K562 (cell line): Measurements from ENCODE around the gene ZNF800. TPM values are rescaled to one million over a fixed set of nuclear protein-coding genes. Genes with fewer than 3 reads are reported as not detected.

ENCODE experiments used
- ARID2 ChIP-seq: fragments of 450-650 bp; IDR thresholded peaks from 2 replicates; pipeline ENCODE4 v1.6.1; 2017; ENCODE audit warnings: antibody characterized with exemption, mild to moderate bottlenecking
- ATF3 ChIP-seq, 2 experiments: fragments of 450-650 bp in 1 of 2; sonication (generic) in 1 of 2; formaldehyde crosslinking in 1 of 2; IDR thresholded peaks in 1 of 2; conservative IDR thresholded peaks in 1 of 2; 2 replicates each; pipeline versions ENCODE4 v1.6.1 to v1.8.1; 2016 to 2023; ENCODE audit warnings: mild to moderate bottlenecking in 2 of 2, moderate library complexity in 2 of 2, inconsistent platforms in 1 of 2, missing genetic modification reagents in 1 of 2
- BHLHE40 ChIP-seq: IDR thresholded peaks from 2 replicates; pipeline ENCODE4 v1.6.1; 2011; ENCODE audit warnings: low read length, improper control_type of control experiment
- CBX1 ChIP-seq: sonication (generic); IDR thresholded peaks from 2 replicates; pipeline ENCODE4 v1.6.1; 2016; ENCODE audit warnings: antibody characterized with exemption, low read depth, mild to moderate bottlenecking
- CBX2 ChIP-seq: fragments of 200-600 bp; sonication (generic); IDR thresholded peaks from one replicate; pipeline ENCODE4 v1.6.1; 2012; ENCODE audit warnings: mild to moderate bottlenecking, low read length, inconsistent platforms; ENCODE audit not compliant: insufficient read depth, poor library complexity, severe bottlenecking
- CCAR2 ChIP-seq: fragments of 200-400 bp; formaldehyde crosslinking; IDR thresholded peaks from 2 replicates; pipeline ENCODE4 v1.6.1; 2017; ENCODE audit warnings: mild to moderate bottlenecking, low read depth, low read length
- CLOCK ChIP-seq: fragments of 250-450 bp; sonication (Bioruptor Pico); IDR thresholded peaks from 2 replicates; pipeline ENCODE4 v1.4.0; 2020; ENCODE audit warnings: mild to moderate bottlenecking, moderate library complexity, borderline replicate concordance
- EZH2 ChIP-seq: IDR thresholded peaks from 2 replicates; pipeline ENCODE4 v1.6.1; 2012; ENCODE audit warnings: low read depth, mild to moderate bottlenecking, inconsistent platforms, low read length, borderline replicate concordance
- HNRNPL ChIP-seq: fragments of 200-400 bp; formaldehyde crosslinking; IDR thresholded peaks from 2 replicates; pipeline ENCODE4 v1.6.1; 2017; ENCODE audit warnings: low read depth, mild to moderate bottlenecking, low read length
- HNRNPUL1 ChIP-seq: fragments of 200-400 bp; formaldehyde crosslinking; IDR thresholded peaks from 2 replicates; pipeline ENCODE4 v1.6.1; 2017; ENCODE audit warnings: low read length
- PKNOX1 ChIP-seq: fragments of 450-650 bp; IDR thresholded peaks from 2 replicates; pipeline ENCODE4 v1.6.1; 2016
- POLR3A ChIP-seq: IDR thresholded peaks from 2 replicates; pipeline ENCODE4 v1.6.1; 2011; ENCODE audit warnings: borderline replicate concordance, mild to moderate bottlenecking, moderate library complexity; ENCODE audit not compliant: insufficient read length, insufficient read depth; ENCODE audit errors: extremely low read depth
- RCOR1 ChIP-seq, 2 experiments: IDR thresholded peaks; 2 replicates each; pipeline ENCODE4 v1.6.1; 2012; ENCODE audit warnings: low read depth in 2 of 2, low read length in 2 of 2, borderline replicate concordance in 1 of 2, improper control_type of control experiment in 1 of 2
- SFPQ ChIP-seq: fragments of 200-400 bp; formaldehyde crosslinking; IDR thresholded peaks from 2 replicates; pipeline ENCODE4 v1.6.1; 2017; ENCODE audit warnings: mild to moderate bottlenecking, low read depth, low read length, moderate library complexity
- STAT5A ChIP-seq: IDR thresholded peaks from 2 replicates; pipeline ENCODE4 v1.6.1; 2012; ENCODE audit warnings: low read length, inconsistent platforms, borderline replicate concordance
- STAT5B ChIP-seq: fragments of 250-450 bp; sonication (Bioruptor Pico); IDR thresholded peaks from 2 replicates; pipeline ENCODE4 v1.8.0; 2021; ENCODE audit warnings: mild to moderate bottlenecking, inconsistent platforms
- TFAM ChIP-seq: fragments of 250-450 bp; sonication (Bioruptor Pico); conservative IDR thresholded peaks from 2 replicates; pipeline ENCODE4 v1.5.0; 2021; ENCODE audit warnings: mild to moderate bottlenecking, moderate library complexity
- ZBTB7A ChIP-seq: IDR thresholded peaks from 2 replicates; pipeline ENCODE4 v1.6.1; 2011; ENCODE audit warnings: low read depth, mild to moderate bottlenecking, low read length, moderate library complexity, borderline replicate concordance; ENCODE audit not compliant: control insufficient read depth
- ZNF121 ChIP-seq: sonication (generic); formaldehyde crosslinking; conservative IDR thresholded peaks from 2 replicates; pipeline ENCODE4 v1.8.0; 2022; ENCODE audit warnings: missing genetic modification reagents
- ZNF408 ChIP-seq: fragments of 250-450 bp; sonication (Bioruptor Pico); IDR thresholded peaks from 2 replicates; pipeline ENCODE4 v1.4.0; 2020; ENCODE audit warnings: low read depth, mild to moderate bottlenecking, moderate library complexity
- polyA plus RNA-seq, 8 experiments: library from polyadenylated mRNA; depleted of rRNA in 4 of 8; stranded (reverse) in 5 of 8; unstranded in 3 of 8; fragments of >200 nt; fragmentation: Nextera tagmentation in 2 of 8; fragmentation: Illumina TruSeq in 1 of 8; extraction: Ambion mirVana in 2 of 8; extraction: Trizol in 1 of 8; gene quantifications; 2 replicates each; pipeline versions ENCODE4 v1.2.1 to v1.2.3, GENCODE V29; 2011 to 2014; ENCODE audit warnings: inconsistent platforms in 1 of 8, missing spikeins in 1 of 8
- total RNA-seq, 7 experiments: library from RNA; depleted of rRNA in 6 of 7; stranded (reverse); fragments of >200 nt in 6 of 7; fragmentation: Illumina TruSeq in 2 of 7; extraction: Trizol in 2 of 7; gene quantifications; 2 replicates each; pipeline versions ENCODE4 v1.2.1 to v1.2.3, GENCODE V29; 2011 to 2021; ENCODE audit warnings: low replicate concordance in 1 of 7

ZNF800 gene
- total and polyA plus RNA-seq, 9 of the 15 experiments (the other 6 are each of a cell fraction or from before 2014, with no cell fraction given) = 7.5 to 58.3 (median 33.4) TPM

- TF ChIP-seq ARID2 (no peak), STAT5A (no peak; the same call in 1 of the 2 replicates), CBX1 (peak; percentile 69), PKNOX1 (0 out of 2 replicates have a peak, but pooled peaks have one; percentile 35), ZNF408 (no peak), CLOCK (CRISPR knock-in tag) (no peak), TFAM (CRISPR knock-in tag) (no peak), ZNF121 (no peak), HNRNPL (no peak; the same call in 1 of the 2 replicates), STAT5B (CRISPR knock-in tag) (no peak), POLR3A (no peak), RCOR1 (IDR thresholded peaks at IDR 0.05; ENCODE audit: borderline replicate concordance in 1 of 2, low read depth in 2 of 2, low read length in 2 of 2) (no peak), BHLHE40 (peak; percentile 74; the same call in 1 of the 2 replicates), SFPQ (no peak), HNRNPUL1 (no peak), CBX2 (no peak), ZBTB7A (peak; percentile 79), ATF3 (IDR thresholded peaks at IDR 0.05) (no peak), ATF3 (CRISPR knock-in tag; conservative IDR thresholded peaks at IDR 0.05) (no peak; the same call in 1 of the 2 replicates), EZH2 (no peak), CCAR2 (no peak)
Observed at GRCh38 chr7:127392566-127393367, at the start of gene ZNF800 (continued).
